K562 (cell line): ENCODE data around the gene PUM1. TPM values are rescaled to one million over a fixed set of nuclear protein-coding genes. Genes with fewer than 3 reads are reported as not detected.

Experiments used
- ARNT ChIP-seq, 2 experiments: fragments of 450-650 bp; IDR thresholded peaks; 2 replicates each; pipeline ENCODE4 v1.6.1; 2016; ENCODE audit warnings: mild to moderate bottlenecking in 1 of 2
- BACH1 ChIP-seq: fragments of 200-800 bp; sonication (Bioruptor generic); IDR thresholded peaks from 2 replicates; pipeline ENCODE4 v1.6.1; 2016; ENCODE audit warnings: missing genetic modification characterization, missing compliant biosample characterization
- BRD9 ChIP-seq: fragments of 450-650 bp; IDR thresholded peaks from 2 replicates; pipeline ENCODE4 v1.6.1; 2018; ENCODE audit warnings: low read depth; ENCODE audit not compliant: partially characterized antibody
- EP400 ChIP-seq: fragments of 450-650 bp; IDR thresholded peaks from 2 replicates; pipeline ENCODE4 v1.6.1; 2017; ENCODE audit warnings: antibody characterized with exemption, mild to moderate bottlenecking, moderate library complexity
- HDAC8 ChIP-seq: fragments of 450-650 bp; IDR thresholded peaks from 2 replicates; pipeline ENCODE4 v1.6.1; 2016; ENCODE audit warnings: mild to moderate bottlenecking, missing genetic modification characterization, moderate library complexity, missing compliant biosample characterization
- HINFP ChIP-seq: fragments of 450-650 bp; conservative IDR thresholded peaks from 2 replicates; pipeline ENCODE4 v1.6.1; 2016; ENCODE audit warnings: missing genetic modification characterization, low read depth, mild to moderate bottlenecking, control low read depth, missing compliant biosample characterization
- IFI16 ChIP-seq: fragments of 250-450 bp; sonication (Bioruptor Pico); IDR thresholded peaks from 2 replicates; pipeline ENCODE4 v2.1.2; 2022; ENCODE audit warnings: mild to moderate bottlenecking, inconsistent platforms
- KLF1 ChIP-seq: fragments of 450-650 bp; IDR thresholded peaks from 2 replicates; pipeline ENCODE4 v1.6.1; 2016; ENCODE audit warnings: missing genetic modification characterization, missing compliant biosample characterization
- L3MBTL2 ChIP-seq: fragments of 450-650 bp; IDR thresholded peaks from 2 replicates; pipeline ENCODE4 v1.6.1; 2016; ENCODE audit warnings: mild to moderate bottlenecking, moderate library complexity
- NR2C1 ChIP-seq, 2 experiments: fragments of 450-650 bp; IDR thresholded peaks; 2 replicates each; pipeline ENCODE4 v1.6.1; 2017; ENCODE audit warnings: mild to moderate bottlenecking in 2 of 2, antibody characterized with exemption in 1 of 2, inconsistent platforms in 1 of 2, missing compliant biosample characterization in 1 of 2, missing genetic modification characterization in 1 of 2
- NR2C2 ChIP-seq, 2 experiments: fragments of 200-800 bp in 1 of 2; sonication (Bioruptor generic) in 1 of 2; sonication (generic) in 1 of 2; formaldehyde crosslinking in 1 of 2; IDR thresholded peaks; 2 replicates each; pipeline versions ENCODE4 v1.6.1 to v1.8.0; 2016 to 2022; ENCODE audit warnings: mild to moderate bottlenecking in 1 of 2, missing compliant biosample characterization in 1 of 2, missing genetic modification characterization in 1 of 2, missing genetic modification reagents in 1 of 2
- SOX6 ChIP-seq: fragments of 450-650 bp; IDR thresholded peaks from 2 replicates; pipeline ENCODE4 v1.6.1; 2014; ENCODE audit warnings: mild to moderate bottlenecking
- THRB ChIP-seq: fragments of 450-650 bp; formaldehyde crosslinking; conservative IDR thresholded peaks from 2 replicates; pipeline ENCODE4 v1.4.0; 2022; ENCODE audit warnings: mild to moderate bottlenecking, missing genetic modification characterization
- ZFP30 ChIP-seq: fragments of 250-450 bp; sonication (Bioruptor Pico); IDR thresholded peaks from 2 replicates; pipeline ENCODE4 v1.8.0; 2022; ENCODE audit warnings: moderate library complexity, mild to moderate bottlenecking, inconsistent platforms, borderline replicate concordance
- ZNF778 ChIP-seq: fragments of 450-650 bp; formaldehyde crosslinking; IDR thresholded peaks from 2 replicates; pipeline ENCODE4 v1.4.0; 2020; ENCODE audit warnings: mild to moderate bottlenecking, moderate library complexity
- polyA plus RNA-seq, 8 experiments: library from polyadenylated mRNA; depleted of rRNA in 4 of 8; stranded (reverse) in 5 of 8; unstranded in 3 of 8; fragments of >200 nt; fragmentation: Nextera tagmentation in 2 of 8; fragmentation: Illumina TruSeq in 1 of 8; extraction: Ambion mirVana in 2 of 8; extraction: Trizol in 1 of 8; gene quantifications; 2 replicates each; pipeline versions ENCODE4 v1.2.1 to v1.2.3, GENCODE V29; 2011 to 2014; ENCODE audit warnings: inconsistent platforms in 1 of 8, missing spikeins in 1 of 8
- total RNA-seq, 7 experiments: library from RNA; depleted of rRNA in 6 of 7; stranded (reverse); fragments of >200 nt in 6 of 7; fragmentation: Illumina TruSeq in 2 of 7; extraction: Trizol in 2 of 7; gene quantifications; 2 replicates each; pipeline versions ENCODE4 v1.2.1 to v1.2.3, GENCODE V29; 2011 to 2021; ENCODE audit warnings: low replicate concordance in 1 of 7
- TF ChIP-seq, protein P1 (sequence below): fragments of 450-650 bp; IDR thresholded peaks from 2 replicates; pipeline ENCODE4 v1.6.1; 2018; ENCODE audit not compliant: partially characterized antibody
- TF ChIP-seq, protein P2 (sequence below): fragments of 450-650 bp; IDR thresholded peaks from 2 replicates; pipeline ENCODE4 v1.7.1; 2018; ENCODE audit warnings: mild to moderate bottlenecking, low read depth; ENCODE audit not compliant: partially characterized antibody

PUM1 gene
- total and polyA plus RNA-seq, 9 of the 15 experiments (the other 6 are each of a cell fraction or from before 2014, with no cell fraction given): 37.7 to 104 (median 55.7) TPM

- TF ChIP-seq, protein P1, sequence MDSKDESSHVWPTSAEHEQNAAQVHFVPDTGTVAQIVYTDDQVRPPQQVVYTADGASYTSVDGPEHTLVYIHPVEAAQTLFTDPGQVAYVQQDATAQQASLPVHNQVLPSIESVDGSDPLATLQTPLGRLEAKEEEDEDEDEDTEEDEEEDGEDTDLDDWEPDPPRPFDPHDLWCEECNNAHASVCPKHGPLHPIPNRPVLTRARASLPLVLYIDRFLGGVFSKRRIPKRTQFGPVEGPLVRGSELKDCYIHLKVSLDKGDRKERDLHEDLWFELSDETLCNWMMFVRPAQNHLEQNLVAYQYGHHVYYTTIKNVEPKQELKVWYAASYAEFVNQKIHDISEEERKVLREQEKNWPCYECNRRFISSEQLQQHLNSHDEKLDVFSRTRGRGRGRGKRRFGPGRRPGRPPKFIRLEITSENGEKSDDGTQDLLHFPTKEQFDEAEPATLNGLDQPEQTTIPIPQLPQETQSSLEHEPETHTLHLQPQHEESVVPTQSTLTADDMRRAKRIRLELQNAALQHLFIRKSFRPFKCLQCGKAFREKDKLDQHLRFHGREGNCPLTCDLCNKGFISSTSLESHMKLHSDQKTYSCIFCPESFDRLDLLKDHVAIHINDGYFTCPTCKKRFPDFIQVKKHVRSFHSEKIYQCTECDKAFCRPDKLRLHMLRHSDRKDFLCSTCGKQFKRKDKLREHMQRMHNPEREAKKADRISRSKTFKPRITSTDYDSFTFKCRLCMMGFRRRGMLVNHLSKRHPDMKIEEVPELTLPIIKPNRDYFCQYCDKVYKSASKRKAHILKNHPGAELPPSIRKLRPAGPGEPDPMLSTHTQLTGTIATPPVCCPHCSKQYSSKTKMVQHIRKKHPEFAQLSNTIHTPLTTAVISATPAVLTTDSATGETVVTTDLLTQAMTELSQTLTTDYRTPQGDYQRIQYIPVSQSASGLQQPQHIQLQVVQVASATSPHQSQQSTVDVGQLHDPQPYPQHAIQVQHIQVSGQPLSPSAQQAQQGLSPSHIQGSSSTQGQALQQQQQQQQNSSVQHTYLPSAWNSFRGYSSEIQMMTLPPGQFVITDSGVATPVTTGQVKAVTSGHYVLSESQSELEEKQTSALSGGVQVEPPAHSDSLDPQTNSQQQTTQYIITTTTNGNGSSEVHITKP: peak; percentile 74
- TF ChIP-seq KLF1 (tag) (no peak), ZFP30 (CRISPR knock-in tag) (no peak), NR2C2 (CRISPR knock-in tag; IDR thresholded peaks at IDR 0.05) (no peak), NR2C2 (tag; IDR thresholded peaks at IDR 0.05) (peak; percentile 69), IFI16 (CRISPR knock-in tag) (peak; percentile 19; the same call in 1 of the 2 replicates), ZNF778 (no peak), NR2C1 (IDR thresholded peaks at IDR 0.05) (no peak), NR2C1 (tag; IDR thresholded peaks at IDR 0.05) (peak; percentile 68), SOX6 (peak; percentile 66; the same call in 1 of the 2 replicates), THRB (CRISPR knock-in tag) (0 out of 2 replicates have a peak, but pooled peaks have one; percentile 22), L3MBTL2 (peak; percentile 76), BACH1 (tag) (peak; percentile 73), HDAC8 (tag) (0 out of 2 replicates have a peak, but pooled peaks have one; percentile 59), HINFP (tag) (0 out of 2 replicates have a peak, but pooled peaks have one; percentile 20), EP400 (peak; percentile 95), ARNT (IDR thresholded peaks at IDR 0.05) (peak in 1 of 2 experiments; percentile 77; a peak in 1 of 4 replicates), BRD9 (peak; percentile 92)
- TF ChIP-seq, protein P2, sequence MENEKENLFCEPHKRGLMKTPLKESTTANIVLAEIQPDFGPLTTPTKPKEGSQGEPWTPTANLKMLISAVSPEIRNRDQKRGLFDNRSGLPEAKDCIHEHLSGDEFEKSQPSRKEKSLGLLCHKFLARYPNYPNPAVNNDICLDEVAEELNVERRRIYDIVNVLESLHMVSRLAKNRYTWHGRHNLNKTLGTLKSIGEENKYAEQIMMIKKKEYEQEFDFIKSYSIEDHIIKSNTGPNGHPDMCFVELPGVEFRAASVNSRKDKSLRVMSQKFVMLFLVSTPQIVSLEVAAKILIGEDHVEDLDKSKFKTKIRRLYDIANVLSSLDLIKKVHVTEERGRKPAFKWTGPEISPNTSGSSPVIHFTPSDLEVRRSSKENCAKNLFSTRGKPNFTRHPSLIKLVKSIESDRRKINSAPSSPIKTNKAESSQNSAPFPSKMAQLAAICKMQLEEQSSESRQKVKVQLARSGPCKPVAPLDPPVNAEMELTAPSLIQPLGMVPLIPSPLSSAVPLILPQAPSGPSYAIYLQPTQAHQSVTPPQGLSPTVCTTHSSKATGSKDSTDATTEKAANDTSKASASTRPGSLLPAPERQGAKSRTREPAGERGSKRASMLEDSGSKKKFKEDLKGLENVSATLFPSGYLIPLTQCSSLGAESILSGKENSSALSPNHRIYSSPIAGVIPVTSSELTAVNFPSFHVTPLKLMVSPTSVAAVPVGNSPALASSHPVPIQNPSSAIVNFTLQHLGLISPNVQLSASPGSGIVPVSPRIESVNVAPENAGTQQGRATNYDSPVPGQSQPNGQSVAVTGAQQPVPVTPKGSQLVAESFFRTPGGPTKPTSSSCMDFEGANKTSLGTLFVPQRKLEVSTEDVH: peak; percentile 28
These were observed 169.4 kb downstream of the PUM1 start (continued) for GRCh38 chr1:30895944-30896660.
